ENCODE results near the gene ABR.
"Not testable (repeated sequence)": the region's sequence is repeated elsewhere in the genome, so short reads cannot be mapped to it uniquely, and the experiment has no call there.

The ABR gene

DNA sequence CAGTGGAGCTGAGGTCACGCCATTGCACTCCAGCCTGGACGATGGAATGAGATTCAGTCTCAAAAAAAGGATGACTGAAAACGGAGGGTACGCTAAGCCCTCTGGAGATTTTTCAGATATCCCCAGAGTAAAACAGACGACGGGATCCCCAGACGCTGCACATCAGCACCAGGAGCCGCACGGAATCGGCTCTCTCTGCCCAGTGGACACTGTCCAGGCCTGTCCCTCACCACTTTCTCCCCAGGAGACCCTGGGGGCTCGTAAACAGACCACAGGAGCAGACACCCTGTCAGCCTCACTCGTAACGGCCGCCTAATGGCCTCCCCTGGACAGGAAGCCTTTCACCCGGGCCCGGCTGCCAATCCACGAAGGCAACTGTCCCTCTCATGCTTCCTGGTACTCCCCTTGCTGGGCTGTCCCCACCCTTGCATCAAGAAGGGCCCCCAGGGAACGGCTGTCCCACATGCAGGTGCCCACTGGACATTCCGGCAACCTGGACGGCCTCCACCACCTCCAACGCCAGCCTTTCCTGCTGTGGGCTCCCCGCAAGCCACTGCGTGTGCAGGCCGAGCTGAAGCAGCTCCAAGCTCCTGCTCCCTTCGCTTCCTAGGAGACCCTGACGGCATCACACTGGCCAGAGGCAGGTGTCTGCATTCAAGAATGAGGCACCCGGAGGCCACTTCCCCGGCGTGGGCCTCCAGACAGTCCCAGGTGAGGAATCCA, 108.5 kb downstream of the ABR start:
- DNase-seq (ENCODE audit: low read depth): no peak

DNA sequence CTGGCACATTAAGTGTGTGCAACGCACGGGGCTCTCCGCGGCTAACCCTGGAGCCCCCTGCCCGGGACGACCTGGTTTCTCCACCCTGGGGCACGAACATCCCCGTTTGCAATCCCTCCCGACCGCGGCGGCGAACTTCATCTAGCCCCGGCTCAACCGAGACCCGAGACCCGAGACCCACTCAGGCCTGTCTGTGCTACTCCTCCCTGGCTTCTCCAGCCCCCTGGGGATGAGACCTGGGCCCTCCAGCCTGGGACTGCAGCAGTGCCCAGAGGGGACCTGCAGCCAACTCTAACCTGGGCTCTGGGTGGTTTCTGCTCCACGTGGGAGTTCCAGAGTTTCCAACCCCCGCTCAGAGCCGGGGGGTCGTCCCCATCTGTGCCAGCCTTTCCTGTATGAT, 109.4 kb downstream of the ABR start:
- DNase-seq (ENCODE audit: low read depth): no peak

DNA sequence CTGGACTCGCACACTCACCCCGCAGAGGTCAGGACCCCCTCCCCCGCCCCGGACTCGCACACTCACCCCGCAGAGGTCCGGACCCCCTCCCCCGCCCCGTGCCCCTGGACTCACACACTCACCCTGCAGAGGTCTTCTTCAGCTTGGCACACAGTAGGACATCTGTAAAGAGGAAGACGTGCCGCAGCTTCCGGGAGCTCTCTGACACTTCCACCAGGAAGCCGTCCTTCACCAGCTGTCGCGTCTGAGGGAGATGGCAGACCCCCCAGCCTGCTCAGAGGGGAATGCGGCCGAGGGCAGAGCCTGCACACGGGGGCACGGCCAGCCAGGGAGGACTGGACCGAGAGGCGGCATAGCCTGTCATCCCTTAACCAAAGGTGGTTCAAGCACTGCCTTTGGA, 109.9 kb downstream of the ABR start:
- no peak for DNase-seq (ENCODE audit: low read depth)

DNA sequence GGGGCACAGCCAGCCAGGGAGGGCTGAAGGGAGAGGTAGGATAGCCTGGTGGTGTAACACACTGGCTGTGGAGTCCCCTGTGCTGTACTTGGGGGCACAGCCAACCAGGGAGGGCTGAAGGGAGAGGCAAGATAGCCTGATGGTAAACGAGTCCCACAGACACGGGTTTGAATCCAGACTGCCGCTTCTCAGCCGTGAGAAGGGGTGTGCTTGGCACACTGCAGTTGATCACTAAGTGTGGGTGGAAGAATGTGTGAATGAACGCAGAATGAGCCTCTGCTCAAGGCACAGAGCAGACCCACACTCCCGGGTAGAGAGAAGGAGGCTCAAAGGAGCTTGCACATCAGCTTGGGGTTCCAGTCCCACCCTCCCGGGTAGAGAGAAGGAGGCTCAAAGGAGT, 111.4 kb downstream of the ABR start:
- no peak for DNase-seq (ENCODE audit: low read depth)

DNA sequence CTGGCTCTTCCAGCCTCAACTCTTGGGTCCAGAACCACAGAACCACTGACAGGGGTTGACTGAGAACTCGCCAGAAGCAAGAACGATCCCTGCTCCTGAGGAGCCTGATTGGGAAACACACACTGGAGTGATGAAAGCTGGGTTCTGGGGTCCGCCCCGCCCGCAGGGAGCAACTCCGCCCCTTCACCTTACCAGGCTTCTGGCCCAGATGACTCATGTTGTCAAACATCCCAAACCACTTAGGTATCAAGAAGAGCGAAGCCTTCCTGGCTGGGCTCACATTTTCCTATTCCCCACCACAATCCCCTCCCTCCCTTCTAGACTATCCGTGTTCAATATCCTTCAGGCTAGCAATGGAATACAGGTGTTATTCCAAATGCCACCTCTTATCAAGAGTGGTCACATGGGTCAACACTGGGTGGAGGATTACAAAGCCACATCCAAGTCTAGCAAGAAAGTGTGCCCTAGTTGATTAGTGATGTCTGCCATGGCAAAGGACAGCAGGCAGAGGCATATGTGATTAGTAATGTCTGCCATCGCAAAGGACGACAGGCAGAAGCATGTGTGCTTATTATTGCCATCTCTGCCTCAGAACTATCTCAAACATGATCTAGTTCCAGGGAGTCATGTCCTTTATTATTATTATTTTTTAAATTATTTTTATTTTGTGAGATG, 112.4 kb downstream of the ABR start:
- no peak for DNase-seq (ENCODE audit: low read depth)

DNA sequence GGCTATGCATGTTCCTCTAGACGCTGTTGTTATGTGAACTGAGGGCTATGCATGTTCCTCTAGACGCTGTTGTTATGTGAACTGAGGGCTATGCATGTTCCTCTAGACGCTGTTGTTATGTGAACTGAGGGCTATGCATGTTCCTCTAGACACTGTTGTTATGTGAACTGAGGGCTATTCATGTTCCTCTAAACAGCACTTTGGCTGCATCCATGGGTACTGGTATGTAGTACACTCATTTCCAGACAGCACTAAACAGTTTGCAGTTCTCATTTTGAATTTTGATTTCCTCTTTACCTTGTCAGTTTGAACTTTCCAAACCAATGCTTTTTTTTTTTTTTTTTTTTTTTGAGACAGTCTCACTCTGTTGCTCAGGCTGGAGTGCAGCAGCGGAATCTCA, 114.4 kb downstream of the ABR start:
- not testable (repeated sequence) for DNase-seq (ENCODE audit: low read depth)

DNA sequence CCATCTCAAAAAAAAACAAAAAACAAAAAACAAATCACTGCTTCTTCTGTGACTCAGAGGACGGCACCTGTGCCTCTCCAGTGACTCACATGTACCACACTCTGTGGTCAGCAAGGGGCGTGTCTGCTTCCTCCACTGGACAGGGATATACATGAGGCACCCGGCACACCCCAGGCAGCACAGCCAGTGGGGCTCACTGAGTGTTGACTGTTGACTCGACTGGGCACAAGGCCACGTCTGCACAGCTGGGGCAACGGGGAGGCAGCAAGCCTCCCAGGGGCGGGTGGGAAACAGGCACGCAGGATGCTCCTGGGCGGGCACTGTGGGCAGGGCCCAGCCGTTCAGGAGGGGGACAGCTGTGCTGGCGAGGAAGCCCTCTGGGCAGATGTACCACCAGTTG, 118.8 kb downstream of the ABR start:
- DNase-seq (ENCODE audit: low read depth): peak; percentile 93

DNA sequence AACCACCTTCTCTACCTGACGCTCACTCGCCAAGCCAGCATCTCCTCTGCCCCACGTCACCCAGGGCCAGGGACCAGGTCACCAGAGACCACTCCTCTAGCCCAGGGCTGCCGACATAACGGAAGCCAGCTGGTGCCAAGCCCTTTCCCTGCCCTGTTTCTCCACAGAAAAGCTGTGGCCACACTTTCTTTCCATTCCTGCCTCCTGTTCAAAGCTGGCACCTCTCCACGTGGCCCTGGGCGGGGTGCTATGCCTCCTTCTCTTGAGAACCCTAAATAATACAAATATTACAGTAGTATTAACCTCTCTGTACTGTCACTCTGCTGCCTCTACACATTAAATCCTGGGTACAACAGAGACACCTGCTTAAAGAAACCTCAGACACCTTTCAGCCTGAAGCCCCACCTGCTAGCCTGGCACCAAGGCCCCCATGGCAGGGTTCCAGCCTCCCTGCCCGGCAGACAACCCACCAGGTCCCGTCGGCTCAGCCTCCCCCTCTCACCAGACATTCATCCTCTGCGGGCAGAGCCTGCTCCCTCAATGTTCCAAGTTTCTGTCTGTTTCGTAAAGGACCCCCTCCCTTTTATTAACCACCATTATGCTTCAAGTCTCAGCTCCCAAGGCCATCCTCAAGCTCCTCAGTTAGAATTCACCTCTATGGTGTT, 120.5 kb downstream of the ABR start:
- DNase-seq (ENCODE audit: low read depth): no peak

DNA sequence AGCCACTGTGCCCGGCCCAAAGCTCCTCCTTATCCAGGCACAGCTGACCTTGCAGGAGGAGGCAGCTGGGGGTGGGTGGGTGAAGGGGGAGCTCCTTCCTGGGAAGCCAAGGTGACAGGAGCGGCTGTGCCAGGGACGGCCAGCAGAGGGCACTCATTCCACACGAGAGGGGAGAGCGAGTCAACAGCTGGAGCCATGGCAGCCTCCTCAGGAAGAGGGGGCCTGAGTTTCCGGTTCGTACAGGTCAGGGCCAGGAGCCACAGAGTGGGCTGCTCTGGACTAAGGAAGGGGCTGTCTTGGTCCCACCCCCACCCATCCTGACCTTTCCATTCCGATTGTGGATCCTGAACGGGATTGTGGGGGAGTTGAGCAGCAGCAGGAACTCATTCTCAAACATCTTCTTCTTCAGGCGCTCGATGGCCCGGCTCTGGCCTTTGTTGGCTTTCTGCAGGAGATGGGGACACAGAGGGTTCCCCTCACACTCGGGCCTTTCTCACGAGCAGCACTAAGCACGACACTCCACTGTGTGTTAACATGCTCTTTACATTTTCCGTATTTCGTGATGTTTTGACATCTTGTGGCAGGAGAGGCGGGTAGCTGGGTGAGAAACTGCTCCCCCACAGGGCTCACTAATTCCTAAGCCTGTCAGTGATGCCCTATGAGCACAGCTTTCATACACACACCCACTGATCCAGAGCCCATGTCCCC, 121.2 kb downstream of the ABR start:
- no peak for DNase-seq (ENCODE audit: low read depth)

DNA sequence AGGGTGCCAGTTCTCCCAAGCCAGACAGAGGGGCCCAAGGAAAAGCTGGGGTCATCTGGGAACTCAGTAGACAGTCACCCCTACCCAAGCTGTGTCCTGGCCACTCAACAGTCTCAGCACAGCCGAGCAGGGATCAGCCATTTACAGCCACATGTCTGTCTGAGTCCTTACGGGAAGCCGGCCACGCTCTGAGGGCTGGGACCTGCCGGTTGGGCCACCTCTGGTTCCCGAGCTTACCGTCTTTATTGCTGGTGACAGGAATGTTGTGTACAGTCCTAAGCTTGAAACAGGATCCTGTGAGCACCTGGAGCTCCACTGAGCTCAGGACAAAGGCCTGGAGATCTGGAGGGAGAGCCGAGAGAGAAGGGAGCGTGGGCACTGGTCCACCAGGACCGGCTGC, 123.0 kb downstream of the ABR start:
- DNase-seq (ENCODE audit: low read depth): no peak

DNA sequence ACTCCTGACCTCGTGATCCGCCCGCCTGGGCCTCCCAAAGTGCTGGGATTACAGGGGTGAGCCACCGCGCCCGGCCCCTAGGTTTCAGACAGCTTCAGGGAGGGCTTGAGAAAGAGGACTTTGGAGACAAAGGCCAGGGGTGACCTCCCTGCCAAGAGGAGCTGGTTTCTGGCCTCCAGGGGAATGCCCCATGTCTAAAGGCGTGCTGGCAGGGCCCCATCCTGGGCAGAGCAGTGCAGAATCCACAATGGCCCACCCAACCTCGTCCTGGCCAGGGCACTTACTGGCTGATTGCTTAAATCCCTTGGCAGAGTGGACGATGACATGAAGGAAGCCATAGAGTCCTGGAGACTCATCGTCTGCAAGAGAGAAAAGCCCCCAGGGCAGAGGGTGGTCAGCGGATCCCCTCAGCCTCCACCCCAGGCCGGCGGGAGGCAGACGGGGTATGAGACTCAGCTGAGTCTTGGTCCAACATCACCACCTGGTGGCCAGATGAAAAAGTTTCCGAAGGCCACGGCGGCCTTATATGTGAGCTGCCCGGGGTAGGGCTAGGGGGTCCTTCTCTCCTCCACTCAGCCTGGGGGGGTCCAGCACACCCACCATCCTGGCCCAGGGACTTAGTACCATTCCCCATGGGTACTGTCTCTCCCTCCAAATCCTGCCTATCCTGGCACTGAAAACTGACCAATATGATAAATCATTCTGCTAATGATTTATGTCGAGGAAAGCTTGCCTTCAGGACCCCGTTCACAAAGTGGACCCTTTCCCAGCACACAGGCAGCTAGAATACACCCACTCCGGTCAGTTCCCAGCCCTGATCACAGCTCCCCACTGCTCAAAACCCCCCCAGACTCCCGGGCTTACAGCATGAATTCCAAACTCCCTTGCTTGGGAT, 123.8 kb downstream of the ABR start:
- DNase-seq (ENCODE audit: low read depth): no peak

DNA sequence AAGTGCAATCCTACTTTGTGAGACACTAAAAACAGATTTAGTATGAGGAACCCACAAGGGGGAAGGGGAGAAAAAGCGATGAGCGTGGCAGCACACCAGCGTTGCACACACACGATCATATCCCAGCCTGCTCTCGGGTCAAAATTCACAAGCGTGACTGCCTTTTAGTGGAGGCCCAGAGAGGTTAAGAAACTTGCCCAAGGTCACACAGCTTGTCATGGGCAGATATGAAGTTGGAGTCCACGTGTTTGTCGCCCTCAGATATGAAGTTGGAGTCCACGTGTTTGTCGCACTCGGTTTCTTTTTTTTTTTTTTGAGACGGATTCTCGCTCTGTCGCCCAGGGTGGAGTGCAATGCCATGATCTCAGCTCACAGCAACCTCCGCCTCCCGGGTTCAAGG, 124.5 kb downstream of the ABR start:
- DNase-seq (ENCODE audit: low read depth): no peak

DNA sequence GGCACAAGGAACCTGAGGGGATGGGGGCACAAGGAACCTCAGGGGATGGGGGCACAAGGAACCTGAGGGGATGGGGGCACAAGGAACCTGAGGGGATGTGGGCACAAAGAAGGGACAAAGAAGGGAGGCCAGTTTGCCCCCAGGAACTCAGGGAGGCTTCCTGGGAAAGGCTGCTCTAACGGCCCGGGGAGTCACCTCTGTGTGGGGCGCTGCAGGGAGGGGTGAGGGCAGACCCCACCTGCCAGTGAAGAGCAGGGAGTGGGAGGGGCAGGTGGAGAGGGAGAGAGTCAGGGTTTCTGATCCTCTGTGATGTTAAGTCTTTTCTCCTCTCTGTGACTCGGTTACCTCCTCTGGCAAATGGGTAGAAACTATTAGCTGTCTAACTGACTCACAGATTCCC, 125.1 kb downstream of the ABR start:
- DNase-seq (ENCODE audit: low read depth): no peak

DNA sequence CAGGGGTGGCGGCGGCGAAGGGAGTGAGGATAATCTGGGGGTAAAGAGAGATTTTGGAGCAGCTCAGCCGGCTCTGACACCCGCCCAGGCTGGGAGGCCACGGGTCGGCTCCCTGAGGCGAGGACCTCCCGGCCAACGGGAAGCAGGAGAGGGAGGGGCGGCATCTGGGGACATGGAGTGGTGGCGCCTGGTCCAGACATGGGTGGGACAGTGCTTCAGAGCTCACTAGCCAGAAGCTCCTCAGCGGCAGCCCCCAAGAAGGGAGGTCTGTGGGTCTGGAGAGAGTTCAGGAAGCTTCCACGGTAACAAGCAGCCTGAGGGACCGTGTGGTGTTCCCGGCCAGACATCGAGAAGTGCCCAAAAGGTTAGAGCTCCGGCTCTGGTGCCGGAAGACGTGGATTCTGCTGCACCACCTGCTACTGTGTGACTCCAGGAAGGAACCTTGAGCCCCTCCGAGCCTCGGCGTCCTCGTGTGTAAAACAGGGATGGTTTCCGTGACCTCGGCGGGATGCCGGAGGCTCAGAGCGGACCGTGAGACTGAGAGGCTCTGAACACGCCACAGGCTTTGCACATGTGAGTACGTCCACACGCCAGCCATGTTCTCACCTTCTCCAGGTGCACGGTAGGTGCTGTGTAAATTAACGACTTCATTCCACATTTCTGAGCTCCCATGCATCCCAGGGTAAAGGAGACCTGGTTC, 126.0 kb downstream of the ABR start:
- DNase-seq (ENCODE audit: low read depth): no peak

DNA sequence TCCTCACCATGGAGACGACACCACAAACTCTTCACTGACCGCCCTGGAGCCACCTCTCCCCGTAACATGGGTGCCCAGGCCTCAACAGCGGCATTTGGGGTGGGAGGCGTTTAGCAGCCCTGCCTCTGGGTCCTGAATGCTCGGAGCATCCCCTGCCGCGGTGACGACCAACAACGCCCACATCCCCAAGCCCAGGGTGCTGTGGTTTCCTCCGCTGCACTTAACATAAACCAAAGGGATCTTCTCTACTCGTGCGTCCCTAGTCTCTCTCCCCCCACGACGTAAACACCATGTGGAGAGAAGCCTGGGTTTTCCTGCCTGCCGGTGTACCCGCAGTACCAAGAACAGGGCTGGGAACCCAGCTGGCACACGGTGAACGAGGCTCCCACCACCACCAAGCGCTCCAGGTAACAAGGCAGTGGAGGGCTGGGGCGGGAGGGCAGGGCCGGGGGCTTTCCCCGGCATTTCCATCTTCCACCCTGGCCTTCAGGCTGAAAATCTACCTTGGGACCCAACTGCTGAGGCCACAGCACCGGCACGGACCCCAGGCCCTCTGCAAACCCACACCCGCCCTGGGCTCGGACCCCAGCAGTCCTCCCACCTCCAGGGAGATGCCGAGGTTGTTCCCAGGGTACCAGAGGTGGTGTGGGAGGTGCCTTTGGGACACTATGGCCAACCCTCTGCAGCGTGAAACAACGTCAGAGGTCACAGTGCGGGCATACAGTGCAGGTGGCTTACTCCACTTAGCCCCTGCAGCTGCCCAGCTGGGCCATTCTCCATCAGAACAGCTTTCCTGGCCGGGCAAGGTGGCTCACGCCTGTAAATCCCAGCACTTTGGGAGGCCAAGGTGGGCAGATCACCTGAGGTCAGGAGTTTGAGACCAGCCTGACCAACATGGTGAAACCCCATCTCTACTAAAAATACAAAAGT, 128.5 kb downstream of the ABR start:
- DNase-seq (ENCODE audit: low read depth): no peak

DNA sequence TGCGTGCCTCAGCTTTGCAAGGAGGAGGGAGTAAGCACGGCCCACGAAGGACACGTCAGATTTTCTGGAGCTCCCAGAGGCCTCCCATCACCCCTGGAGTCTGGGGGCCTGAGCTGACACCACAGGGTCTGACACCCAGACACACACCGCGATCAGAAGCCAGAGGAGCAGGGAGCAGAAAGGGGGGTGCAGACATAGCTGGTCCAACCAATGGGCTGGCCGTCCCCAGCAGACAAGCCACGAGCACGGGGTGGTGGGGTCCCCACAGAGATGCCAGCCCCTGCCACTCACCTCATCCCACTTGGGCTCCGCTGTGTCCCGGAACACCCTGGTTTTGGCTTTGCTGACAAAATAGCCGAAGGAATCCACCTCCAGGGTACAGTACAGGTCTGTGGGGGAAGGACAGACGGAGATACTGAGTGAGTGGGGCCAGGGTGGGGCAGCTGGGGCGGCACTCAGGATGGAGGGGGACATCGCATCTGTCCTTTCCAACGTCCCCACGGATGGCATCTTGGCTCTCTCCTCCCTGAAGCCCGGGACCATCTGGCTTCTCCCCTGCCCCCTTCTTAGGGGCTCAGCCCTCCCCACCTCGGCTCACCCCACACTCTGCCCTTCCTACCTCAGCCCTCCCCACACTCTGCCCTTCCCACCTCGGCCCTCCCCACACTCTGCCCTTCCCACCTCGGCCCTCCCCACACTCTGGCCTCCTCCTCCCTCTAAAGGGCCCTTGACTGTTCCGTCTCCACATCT, 129.4 kb downstream of the ABR start:
- no peak for DNase-seq (ENCODE audit: low read depth)

DNA sequence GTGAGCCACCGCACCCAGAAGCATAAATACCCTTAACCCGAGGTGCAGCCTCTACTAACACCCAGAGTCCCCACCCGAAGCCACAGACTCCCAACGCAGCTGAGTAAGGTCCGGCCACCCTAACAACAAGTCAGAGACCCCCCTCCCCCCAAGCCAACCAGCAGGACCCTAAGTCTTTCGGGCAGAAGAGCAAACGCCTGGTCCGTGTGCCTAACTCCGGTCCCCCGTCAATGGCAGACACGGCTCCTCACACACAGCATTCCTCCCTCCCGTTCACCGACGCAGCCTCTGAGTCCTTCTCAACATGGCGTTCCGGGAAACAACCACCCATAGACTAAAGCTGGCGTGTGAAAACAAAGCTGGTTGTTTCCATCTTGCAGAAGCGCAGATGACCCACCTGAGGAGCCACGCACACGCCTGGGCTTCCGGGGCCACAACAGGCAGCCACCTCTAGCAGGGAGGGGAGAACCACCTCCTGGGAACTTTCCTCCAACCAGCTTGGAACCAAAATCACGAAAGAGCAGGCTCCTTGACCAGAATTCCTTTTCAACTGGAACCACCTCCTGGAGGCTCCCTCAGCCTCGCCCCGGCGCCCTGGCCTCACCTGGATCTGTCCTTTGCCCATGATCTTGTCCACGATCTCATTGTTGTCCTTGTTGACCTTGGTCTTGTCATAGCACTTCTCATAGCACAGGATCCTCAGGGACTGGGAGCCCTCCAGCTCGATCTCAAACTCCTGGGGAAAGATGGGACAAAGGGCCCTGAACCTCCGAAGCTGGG, 130.1 kb downstream of the ABR start:
- no peak for DNase-seq (ENCODE audit: low read depth)

DNA sequence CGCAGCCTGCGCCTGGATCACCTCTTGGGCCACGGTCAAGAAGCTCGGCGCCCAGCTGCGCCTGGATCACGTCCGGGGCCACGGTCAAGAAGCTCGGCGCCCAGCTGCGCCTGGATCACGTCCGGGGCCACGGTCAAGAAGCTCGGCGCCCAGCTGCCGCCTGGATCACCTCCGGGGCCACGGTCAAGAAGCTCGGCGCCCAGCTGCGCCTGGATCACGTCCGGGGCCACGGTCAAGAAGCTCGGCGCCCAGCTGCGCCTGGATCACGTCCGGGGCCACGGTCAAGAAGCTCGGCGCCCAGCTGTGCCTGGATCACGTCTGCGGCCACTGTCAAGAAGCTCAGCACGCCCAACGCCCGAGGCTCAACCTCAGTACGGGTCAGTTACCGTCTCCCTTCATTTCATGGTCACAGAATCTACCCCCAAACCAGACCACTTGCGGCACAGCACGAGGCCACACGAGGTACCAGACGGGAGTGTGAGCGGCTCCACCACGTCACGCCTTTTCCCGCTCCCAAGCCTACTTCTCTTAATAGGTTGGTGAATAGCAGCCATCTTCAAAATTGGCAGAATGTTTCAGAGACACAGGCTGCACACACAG, 131.2 kb downstream of the ABR start:
- not testable (repeated sequence) for DNase-seq (ENCODE audit: low read depth)
